HG02943 (cell line): ENCODE data around the gene NRP1.

Source experiments
- ATAC-seq: cut with Tn5 transposase; IDR thresholded peaks from one replicate; pipeline ENCODE4 v1.9.1; 2021; ENCODE audit warnings: mild to moderate bottlenecking, low read depth, moderate library complexity; ENCODE audit not compliant: unreplicated experiment

Gene NRP1

GRCh38 chr10:33295851-33296250 is 38.6 kb downstream of the NRP1 start:
- ATAC-seq = no peak

- ATAC-seq = no peak
Observed at GRCh38 chr10:33293531-33294170, 40.8 kb downstream of the NRP1 start.

GRCh38 chr10:33293076-33293475 is 41.4 kb downstream of the NRP1 start:
- ATAC-seq = no peak

DNA sequence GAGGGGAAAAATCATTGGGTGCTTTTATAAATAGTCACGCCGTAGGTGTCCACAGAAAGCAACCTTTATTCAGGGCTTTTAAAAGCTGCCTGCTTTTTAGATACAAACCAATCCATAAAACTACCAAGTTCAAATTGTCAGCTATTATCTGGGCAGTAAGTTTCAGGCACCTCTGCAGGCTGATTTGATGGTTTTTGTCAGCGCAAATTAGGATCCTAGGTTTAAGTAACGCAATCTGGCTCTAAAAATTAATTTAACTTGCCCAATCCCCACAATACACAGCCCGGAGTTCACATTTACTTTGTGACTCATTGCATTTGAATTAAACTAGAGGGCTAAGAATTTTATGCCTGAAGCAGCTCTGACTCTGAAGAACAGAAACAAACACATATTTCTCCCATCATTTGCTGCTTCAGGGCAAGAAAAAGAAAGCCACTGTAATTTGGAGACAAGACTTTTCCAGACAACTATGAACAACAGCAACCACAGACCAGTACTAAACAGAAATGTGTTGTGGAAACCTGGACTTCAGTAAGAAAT is 43.3 kb downstream of the NRP1 start:
- no peak for ATAC-seq

GRCh38 chr10:33290321-33291052 is 44.0 kb downstream of the NRP1 start:
- ATAC-seq = no peak

DNA sequence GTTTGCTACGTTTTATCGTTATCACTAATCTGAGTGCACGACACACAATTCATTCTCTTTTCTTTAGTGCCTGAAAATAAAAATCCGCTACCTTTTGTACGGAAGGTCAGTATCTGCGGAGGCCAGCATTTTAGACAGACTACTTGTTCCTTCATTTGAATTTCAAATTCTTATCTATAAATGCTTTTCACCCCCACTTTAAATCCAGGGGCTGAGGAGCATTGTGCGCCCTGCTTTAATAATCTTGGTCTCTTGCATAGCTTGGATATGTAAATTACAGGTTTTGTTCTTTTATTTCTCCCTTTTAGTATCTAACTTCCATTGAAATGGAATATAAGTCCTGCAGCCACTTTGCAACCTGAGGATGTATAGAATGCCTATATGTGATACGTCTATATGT is 44.7 kb downstream of the NRP1 start:
- no peak for ATAC-seq

DNA sequence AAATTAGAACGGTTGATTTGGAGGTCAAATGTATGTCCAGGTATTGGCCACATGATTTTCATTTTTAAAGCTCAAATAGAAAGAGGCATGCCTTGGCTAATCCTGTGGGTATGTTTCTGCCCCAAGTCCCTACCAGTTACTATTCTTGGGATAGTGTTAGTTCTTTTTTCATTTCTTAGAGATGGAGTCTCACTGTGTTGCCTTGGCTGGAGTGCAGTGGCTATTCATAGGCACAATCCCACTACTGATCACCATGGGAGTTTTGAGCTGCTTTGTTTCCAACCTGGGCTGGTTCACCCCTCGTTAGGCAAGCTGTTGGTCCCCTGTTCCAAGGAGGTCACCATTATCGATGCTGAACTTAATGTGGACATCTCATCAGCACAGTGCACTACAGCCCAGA is 46.3 kb downstream of the NRP1 start:
- no peak for ATAC-seq

DNA sequence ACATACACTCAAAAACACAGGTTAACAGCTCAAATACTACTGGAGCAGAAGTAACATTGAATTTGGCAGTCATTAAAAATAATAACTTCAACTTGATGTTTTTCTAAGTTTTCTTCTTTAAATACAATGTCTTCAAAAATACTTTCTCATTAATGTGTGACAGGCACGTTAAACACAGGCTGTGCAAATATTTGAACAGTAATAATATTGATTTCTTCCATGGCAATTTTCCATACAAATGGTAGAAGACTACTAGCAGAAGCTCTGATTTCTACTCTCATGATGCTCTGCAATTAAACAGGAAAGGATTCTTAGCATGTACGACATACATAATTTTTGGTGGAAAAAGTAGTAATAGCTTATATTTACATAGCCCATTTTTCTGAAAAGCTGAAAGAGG is 47.4 kb downstream of the NRP1 start:
- ATAC-seq = no peak

GRCh38 chr10:33286157-33286934 is 48.1 kb downstream of the NRP1 start:
- no peak for ATAC-seq

DNA sequence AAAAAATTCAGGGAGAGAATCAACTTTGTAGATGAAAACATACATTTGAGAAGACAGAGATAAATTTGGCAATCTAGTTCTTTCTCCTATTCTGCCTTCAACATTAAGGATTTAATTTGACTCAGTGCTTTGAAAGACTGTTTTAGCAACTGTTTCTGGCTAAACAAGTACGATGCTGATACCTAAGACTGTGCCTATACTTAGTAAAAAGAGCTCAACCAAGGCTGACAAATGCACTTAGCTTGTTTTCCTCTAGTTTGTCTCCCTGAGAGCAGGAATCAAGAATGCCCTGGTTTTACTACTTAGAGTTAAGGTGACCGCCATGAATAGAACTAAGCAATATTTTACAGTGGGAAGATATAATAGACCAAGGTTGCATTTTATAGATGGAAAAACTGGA is 49.5 kb downstream of the NRP1 start:
- no peak for ATAC-seq

DNA sequence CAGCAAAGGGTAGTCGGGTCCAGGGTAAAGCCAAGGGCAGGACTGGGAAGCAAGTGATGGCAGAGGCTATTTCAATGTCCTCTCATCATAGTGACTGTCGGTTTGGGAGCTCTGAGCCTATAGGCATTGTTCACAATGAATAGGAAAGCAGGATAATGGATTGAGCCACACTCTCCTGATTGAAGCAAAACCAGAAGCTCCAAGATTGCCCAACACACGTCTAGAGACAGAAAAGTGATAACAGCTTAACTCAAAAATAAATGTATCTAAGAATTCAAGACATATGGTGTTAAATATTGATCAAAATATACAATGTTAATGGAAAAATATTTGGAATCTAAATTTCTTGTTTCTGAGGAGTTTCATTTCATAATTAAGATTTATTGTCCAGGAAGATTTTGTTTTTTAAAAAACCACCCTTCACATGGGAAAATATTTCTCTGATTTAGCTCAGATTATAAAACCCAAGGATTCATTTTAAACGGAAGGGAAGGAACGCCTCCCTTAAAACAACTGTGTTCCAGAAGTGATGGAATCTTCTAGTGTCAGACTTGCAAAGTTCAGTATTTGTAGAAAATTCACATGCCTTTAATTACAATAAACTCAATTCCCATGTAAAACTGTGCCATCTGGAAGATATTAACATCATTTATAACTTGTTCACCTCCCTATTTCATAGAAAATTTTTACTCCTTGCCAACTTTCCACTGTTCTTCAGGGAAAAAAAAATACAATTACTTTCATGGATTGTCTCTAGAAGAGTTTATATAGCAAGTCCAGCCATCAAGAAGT is 54.5 kb downstream of the NRP1 start:
- ATAC-seq = no peak

DNA sequence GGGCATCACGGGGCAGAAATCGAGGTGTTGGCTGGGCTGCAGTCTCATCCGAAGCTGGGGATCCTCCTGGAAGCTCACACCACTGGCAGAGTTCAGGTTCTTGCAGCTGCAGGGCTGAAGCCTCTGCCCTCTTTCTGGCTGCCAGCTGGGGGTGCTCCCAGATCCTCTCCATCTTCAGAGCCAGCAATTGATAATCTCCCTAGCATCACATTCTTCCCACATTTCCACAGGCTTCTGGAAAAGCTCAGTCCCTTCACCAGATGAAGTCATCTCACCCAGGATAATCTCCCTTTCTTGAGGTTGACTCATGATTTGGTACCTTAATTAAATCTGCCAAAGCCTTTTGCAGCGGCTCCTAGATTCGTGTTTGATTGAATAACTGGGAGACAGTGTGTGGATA is 55.2 kb downstream of the NRP1 start:
- no peak for ATAC-seq

- no peak for ATAC-seq
Observed at GRCh38 chr10:33278198-33278597, 56.3 kb downstream of the NRP1 start.

DNA sequence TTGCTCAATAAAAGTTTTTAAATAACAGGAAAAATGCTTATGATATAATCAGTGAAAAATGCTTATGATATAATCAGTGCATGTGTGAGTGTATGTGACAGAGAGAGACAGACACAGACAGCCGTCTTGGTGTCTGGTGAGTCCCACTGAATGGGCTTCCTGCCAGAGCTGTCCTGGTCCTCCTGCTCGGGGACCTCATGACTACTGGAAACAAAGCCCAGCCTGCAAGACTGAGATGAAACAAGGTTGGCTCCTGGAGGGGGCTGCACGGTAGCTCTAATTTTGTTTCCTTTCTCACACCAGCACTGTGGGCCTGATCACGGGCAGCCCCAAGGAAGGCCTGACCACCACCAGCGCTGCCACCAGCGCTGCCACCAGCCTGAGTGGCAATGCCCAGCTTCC is 57.3 kb downstream of the NRP1 start:
- ATAC-seq = no peak

DNA sequence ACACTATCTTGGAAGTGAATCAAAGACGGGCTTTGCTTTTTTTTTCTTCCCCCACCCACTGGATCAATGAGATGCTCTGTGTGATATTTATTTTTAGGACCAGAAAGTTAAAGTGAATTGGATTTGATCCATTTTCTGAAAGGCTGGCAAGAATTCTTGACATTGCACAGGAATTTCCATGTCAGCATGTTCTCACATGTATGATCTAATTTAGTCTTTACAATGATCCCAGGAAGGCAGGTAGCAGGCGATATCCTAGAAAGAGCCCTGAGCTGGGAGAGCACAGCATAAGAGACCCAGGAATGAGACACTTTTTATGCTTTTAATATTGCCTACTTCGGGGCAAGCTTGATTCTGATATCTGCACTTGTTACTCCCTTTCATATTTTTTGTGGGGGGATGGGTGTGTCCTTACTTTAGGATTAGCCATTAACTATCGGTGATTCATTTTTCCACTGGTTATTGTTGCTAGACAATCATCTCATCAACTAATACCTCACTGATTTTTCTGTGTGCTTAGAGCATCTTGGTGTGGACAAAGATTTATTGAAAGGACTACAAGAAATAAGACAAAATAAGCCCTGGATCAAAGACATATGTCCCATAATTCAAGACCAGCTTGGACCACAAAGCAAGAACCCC is 58.1 kb downstream of the NRP1 start:
- no peak for ATAC-seq

DNA sequence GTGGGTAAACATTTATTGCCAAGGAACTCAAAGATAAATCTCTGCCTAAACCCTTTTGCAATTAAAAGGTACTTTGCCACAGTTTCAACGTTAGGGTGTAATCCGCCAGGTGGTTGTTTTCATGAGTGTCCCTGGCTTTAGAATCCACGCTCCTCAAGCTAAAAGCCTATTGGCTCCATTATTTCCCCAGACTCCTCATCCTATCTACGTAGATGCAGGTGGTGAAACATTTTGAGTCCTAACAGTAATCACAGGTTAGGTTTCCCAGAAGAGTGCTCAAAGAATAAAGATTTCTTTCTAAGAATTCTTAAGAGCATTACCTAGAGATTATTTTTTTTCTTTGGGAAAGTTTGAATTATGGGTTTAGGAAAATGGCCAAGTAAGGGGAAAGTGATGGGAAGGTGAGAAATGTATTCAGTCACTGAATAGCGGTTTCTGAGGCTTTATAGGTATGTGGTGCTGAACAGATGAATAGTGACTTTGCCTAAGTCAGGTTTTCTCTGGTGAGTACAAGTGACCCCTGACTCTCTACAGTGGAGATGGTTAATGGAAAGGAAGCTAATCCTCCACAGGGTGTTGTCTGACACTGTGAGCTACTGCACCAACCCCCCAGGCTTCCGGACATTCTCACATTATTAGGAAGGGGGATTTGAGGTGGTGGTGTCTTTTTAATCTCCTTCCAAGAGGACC is 60.2 kb downstream of the NRP1 start:
- ATAC-seq = no peak

GRCh38 chr10:33273295-33274002 is 61.0 kb downstream of the NRP1 start:
- ATAC-seq = no peak

GRCh38 chr10:33272635-33273034 is 61.8 kb downstream of the NRP1 start:
- no peak for ATAC-seq
